Endothelial cell of umbilical vein (primary cell): ENCODE results near the gene C1orf105. TPM values are rescaled to one million over a fixed set of nuclear protein-coding genes. Genes with fewer than 3 reads are reported as not detected.

Experiments
- BruUV-seq: library from RNA; stranded (reverse); fragments of 400-500 nt; replicated peaks from 2 replicates; lab custom pipeline; 2021; lab: Mats Ljungman, UMichigan
- CTCF ChIA-PET: fragments of 300-600, 350-600 bp; sonication (Branson Sonifier 250); formaldehyde crosslinking; loops from one replicate; lab custom pipeline; 2021; ENCODE audit warnings: antibody characterized with exemption, inconsistent platforms; lab: Charles Lee
- POLR2A ChIA-PET: fragments of 300-600, 350-600 bp; sonication (Branson Sonifier 250); formaldehyde crosslinking; loops from one replicate; lab custom pipeline; 2021; ENCODE audit warnings: antibody characterized with exemption, inconsistent platforms; lab: Charles Lee
- DNase-seq: peaks from one replicate; pipeline ENCODE4 v3.0.0-alpha.2; 2011; ENCODE audit warnings: low read depth, low spot score
- FAIRE-seq: peaks from 2 replicates; lab custom pipeline; 2011; peaks lifted over from hg19 to GRCh38; lab: Jason Lieb, UNC
- H2AFZ ChIP-seq: 2 replicates; pipeline ENCODE4 v1.6.0; 2012; ENCODE audit warnings: low read depth, low read length, control low read depth, inconsistent platforms
- H3K27ac ChIP-seq: 2 replicates; pipeline ENCODE4 v1.5.1; 2011; ENCODE audit warnings: low read depth, mild to moderate bottlenecking, control low read depth, low read length, moderate library complexity; ENCODE audit not compliant: insufficient read depth
- H3K27me3 ChIP-seq, 2 experiments: 2 replicates each; pipeline versions ENCODE4 v1.6.0 to v1.6.1; 2011; ENCODE audit warnings: low read length in 2 of 2, mixed read lengths in 1 of 2; ENCODE audit not compliant: control insufficient read depth in 2 of 2, insufficient read depth in 2 of 2
- H3K36me3 ChIP-seq, 2 experiments: 2 replicates in 1 of 2; 3 replicates in 1 of 2; pipeline ENCODE4 v1.5.1; 2011; ENCODE audit warnings: low read length in 2 of 2, mild to moderate bottlenecking in 1 of 2, moderate library complexity in 1 of 2; ENCODE audit not compliant: control insufficient read depth in 2 of 2, insufficient read depth in 2 of 2; ENCODE audit errors: extremely low read depth in 1 of 2
- H3K4me1 ChIP-seq: 3 replicates; pipeline ENCODE4 v1.5.1; 2011; ENCODE audit warnings: mild to moderate bottlenecking, low read length; ENCODE audit not compliant: control insufficient read depth, insufficient read depth; ENCODE audit errors: extremely low read depth
- H3K4me2 ChIP-seq: 2 replicates; pipeline ENCODE4 v1.6.1; 2011; ENCODE audit warnings: low read length, control low read depth, mixed read lengths; ENCODE audit not compliant: insufficient read depth
- H3K4me3 ChIP-seq, 3 experiments: fragments of 200-600 bp in 1 of 3; sonication (generic), shearing (Covaris generic) in 1 of 3; replicated peaks in 1 of 3; 2 replicates each; pipeline ENCODE4 v1.5.1; 2011 to 2016; ENCODE audit warnings: control low read depth in 3 of 3, low read length in 3 of 3, mild to moderate bottlenecking in 2 of 3, inconsistent platforms in 1 of 3, low read depth in 1 of 3, moderate library complexity in 1 of 3; ENCODE audit not compliant: insufficient read depth in 1 of 3
- H3K79me2 ChIP-seq: 2 replicates; pipeline ENCODE4 v1.6.0; 2012; ENCODE audit warnings: low read length, inconsistent platforms; ENCODE audit not compliant: control insufficient read depth, insufficient read depth
- H3K9ac ChIP-seq: replicated peaks from 2 replicates; pipeline ENCODE3; 2011; ENCODE audit warnings: low read length, control low read depth; ENCODE audit not compliant: insufficient read depth; ENCODE audit errors: extremely low read depth
- H3K9me1 ChIP-seq: replicated peaks from 3 replicates; pipeline ENCODE4 v1.6.0; 2011; ENCODE audit warnings: mild to moderate bottlenecking, low read length; ENCODE audit not compliant: control insufficient read depth, insufficient read depth; ENCODE audit errors: extremely low read depth
- H3K9me3 ChIP-seq: replicated peaks from 2 replicates; pipeline ENCODE4 v1.5.1; 2012; ENCODE audit warnings: low read length, inconsistent platforms; ENCODE audit not compliant: control insufficient read depth, insufficient read depth
- H4K20me1 ChIP-seq: replicated peaks from 2 replicates; pipeline ENCODE3; 2011; ENCODE audit warnings: mild to moderate bottlenecking, low read length; ENCODE audit not compliant: control insufficient read depth, insufficient read depth; ENCODE audit errors: extremely low read depth
- GATA2 ChIP-seq: IDR thresholded peaks from 2 replicates; pipeline ENCODE4 v1.7.0; 2011; ENCODE audit warnings: low read depth, mild to moderate bottlenecking, moderate library complexity, mixed read lengths, low read length; ENCODE audit not compliant: insufficient read length, insufficient read depth
- POLR2A ChIP-seq: IDR thresholded peaks from 2 replicates; pipeline ENCODE4 v1.6.1; 2012; ENCODE audit warnings: low read depth, mild to moderate bottlenecking, control low read depth, low read length
- POLR2AphosphoS5 ChIP-seq: IDR thresholded peaks from 2 replicates; pipeline ENCODE4 v1.6.1; 2012; ENCODE audit warnings: low read depth, mild to moderate bottlenecking, control low read depth, low read length, moderate library complexity; ENCODE audit not compliant: insufficient read depth
- dilution Hi-C: fragments of 300-500 bp; cut with MboI; formaldehyde crosslinking; loops from one replicate; pipeline ENCODE4 v1.15.0; 2019; ENCODE audit warnings: low sequenced_read_pairs; ENCODE audit not compliant: extremely low pct_ligation_motif_present
- intact Hi-C: fragments of 100-400 bp; cut with micrococcal nuclease; formaldehyde crosslinking; loops from one replicate; pipeline ENCODE4 v1.10.0; 2022
- polyA plus RNA-seq, 4 experiments: library from polyadenylated mRNA; depleted of rRNA in 3 of 4; stranded (reverse) in 3 of 4; unstranded in 1 of 4; fragments of >200 nt; gene quantifications; 2 replicates each; pipeline versions ENCODE4 v1.2.1 to v1.2.3, GENCODE V29; 2011 to 2012; ENCODE audit warnings: missing spikeins in 1 of 4
- total RNA-seq: library from RNA; stranded (reverse); gene quantifications from 2 replicates; pipeline ENCODE4 v1.2.3, GENCODE V29; 2021
- TF ChIP-seq, protein P1 (sequence below), 2 donors: IDR thresholded peaks; 1 replicate in 1 of 2; 2 replicates in 1 of 2; pipeline ENCODE4 v1.5.1; 2011; ENCODE audit warnings: low read length in 2 of 2, mild to moderate bottlenecking in 2 of 2, moderate library complexity in 2 of 2, control low read depth in 1 of 2, inconsistent platforms in 1 of 2, low read depth in 1 of 2; ENCODE audit not compliant: insufficient read depth in 1 of 2; ENCODE audit errors: extremely low read depth in 1 of 2
- TF ChIP-seq, protein P2 (sequence below): IDR thresholded peaks from 2 replicates; pipeline ENCODE4 v1.6.1; 2011; ENCODE audit not compliant: insufficient read depth, insufficient read length

C1orf105 gene
- total and polyA plus RNA-seq, 2 donors (not counting 3 experiments of a cell fraction or from before 2014, with no cell fraction given) = not detected

DNA sequence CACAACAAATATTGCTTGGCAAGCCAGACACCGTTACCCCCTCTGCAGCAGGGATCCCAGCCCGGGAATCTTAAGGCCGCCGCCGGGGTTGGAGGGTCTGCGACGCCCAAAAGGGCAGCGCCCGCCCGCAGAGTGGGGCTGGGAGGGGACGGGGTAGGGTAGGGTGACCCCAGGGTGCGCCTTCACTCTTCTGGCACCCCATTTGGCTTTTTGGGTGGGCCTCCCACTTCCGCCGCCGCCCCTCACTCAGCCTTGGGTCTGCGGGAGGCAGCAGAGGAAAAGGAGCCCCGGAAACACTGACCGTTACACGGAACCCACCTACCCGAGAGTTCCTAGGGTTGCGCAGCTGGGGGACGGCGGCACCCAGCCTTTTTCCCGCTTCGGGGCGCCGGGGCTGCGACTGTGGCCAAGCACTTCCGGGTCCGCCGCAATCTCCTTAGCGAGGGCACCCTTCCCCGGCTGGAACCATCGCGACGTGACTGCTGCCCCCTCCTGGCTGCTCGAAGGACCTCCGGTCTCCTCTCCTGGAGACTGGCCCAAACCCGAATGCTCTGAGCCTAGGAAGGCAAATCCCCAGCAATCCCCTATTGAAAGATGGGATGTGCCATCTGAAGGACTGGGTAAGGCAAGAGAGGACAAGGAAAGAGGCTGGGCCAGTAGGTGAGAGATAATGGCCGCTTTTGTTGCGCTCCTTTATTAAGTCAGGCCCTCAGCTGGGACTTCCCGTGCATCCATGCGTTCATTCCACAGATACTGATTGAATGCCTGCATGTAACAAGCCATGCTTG, 23.4 kb downstream of the C1orf105 start, which contains the start of gene PIGC:
Gene PIGC (minus strand): TSS at position 404 of the 788 bp plus-strand sequence. CDS start 1,447 bp downstream, outside the sequence.
- H3K27ac ChIP-seq = peak within 1 kb of the TSS; percentile 76

More for the DNA sequence above, 23.4 kb downstream of the C1orf105 start, which contains the start of gene PIGC:
- H3K9me3 ChIP-seq = no peaks in the 10 kb centered on the region
- peak within 1 kb of the TSS; percentile 91 for H3K9ac ChIP-seq
- H3K4me1 ChIP-seq = peaks cover 16% of the 10 kb centered on the region
- peak within 1 kb of the TSS; percentile 97 for H3K4me2 ChIP-seq
- no peaks in the 10 kb centered on the region for H3K9me1 ChIP-seq
- ChIA-PET CTCF (interaction anchor here (0.8 to 4.0 kb wide), 12 partner anchors 13 to 448 kb away, joined by 3 to 42 read pairs (median 3); no protein-coding TSS in a partner anchor), POLR2A (no interaction called here)
- no peaks in the 10 kb centered on the region for H4K20me1 ChIP-seq
- dilution Hi-C loops = no loop called here
- H2AFZ ChIP-seq = peak within 1 kb of the TSS; percentile 97
- TSS peak; percentile 68 for BruUV-seq
- H3K4me3 ChIP-seq = peak within 1 kb of the TSS; percentile 68 to 92 (median 83)
- H3K79me2 ChIP-seq = peaks cover 25% of the 10 kb centered on the region
- TF ChIP-seq, protein P1, sequence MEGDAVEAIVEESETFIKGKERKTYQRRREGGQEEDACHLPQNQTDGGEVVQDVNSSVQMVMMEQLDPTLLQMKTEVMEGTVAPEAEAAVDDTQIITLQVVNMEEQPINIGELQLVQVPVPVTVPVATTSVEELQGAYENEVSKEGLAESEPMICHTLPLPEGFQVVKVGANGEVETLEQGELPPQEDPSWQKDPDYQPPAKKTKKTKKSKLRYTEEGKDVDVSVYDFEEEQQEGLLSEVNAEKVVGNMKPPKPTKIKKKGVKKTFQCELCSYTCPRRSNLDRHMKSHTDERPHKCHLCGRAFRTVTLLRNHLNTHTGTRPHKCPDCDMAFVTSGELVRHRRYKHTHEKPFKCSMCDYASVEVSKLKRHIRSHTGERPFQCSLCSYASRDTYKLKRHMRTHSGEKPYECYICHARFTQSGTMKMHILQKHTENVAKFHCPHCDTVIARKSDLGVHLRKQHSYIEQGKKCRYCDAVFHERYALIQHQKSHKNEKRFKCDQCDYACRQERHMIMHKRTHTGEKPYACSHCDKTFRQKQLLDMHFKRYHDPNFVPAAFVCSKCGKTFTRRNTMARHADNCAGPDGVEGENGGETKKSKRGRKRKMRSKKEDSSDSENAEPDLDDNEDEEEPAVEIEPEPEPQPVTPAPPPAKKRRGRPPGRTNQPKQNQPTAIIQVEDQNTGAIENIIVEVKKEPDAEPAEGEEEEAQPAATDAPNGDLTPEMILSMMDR (IDR thresholded peaks at IDR 0.05; ENCODE audit: extremely low read depth in 1 of 2, insufficient read depth in 1 of 2, low read depth in 1 of 2, low read length in 2 of 2) = peak; percentile 90 to 93
- TF ChIP-seq, protein P2, sequence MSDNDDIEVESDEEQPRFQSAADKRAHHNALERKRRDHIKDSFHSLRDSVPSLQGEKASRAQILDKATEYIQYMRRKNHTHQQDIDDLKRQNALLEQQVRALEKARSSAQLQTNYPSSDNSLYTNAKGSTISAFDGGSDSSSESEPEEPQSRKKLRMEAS = no peak
- peak; percentile 77 for TF ChIP-seq POLR2AphosphoS5
- TF ChIP-seq GATA2 = no peak
- TF ChIP-seq POLR2A = peak; percentile 63
- H3K36me3 ChIP-seq = no peaks in the 10 kb centered on the region
- peak; percentile 90 for FAIRE-seq
- DNase-seq = peak; percentile 83
- intact Hi-C loops = loop anchor here (1.0 to 2.0 kb wide), 5 partner anchors 88 to 643 kb away; no protein-coding TSS in a partner anchor
- no peaks in the 10 kb centered on the region for H3K27me3 ChIP-seq
